CD4-positive, alpha-beta T cell treated with Interleukin-4 for 4 hours (primary cell): ENCODE results near the gene ARG2.

Experiments used
- DNase-seq: peaks from one replicate; pipeline ENCODE4 v3.0.0-alpha.2; 2020

Gene ARG2

DNA sequence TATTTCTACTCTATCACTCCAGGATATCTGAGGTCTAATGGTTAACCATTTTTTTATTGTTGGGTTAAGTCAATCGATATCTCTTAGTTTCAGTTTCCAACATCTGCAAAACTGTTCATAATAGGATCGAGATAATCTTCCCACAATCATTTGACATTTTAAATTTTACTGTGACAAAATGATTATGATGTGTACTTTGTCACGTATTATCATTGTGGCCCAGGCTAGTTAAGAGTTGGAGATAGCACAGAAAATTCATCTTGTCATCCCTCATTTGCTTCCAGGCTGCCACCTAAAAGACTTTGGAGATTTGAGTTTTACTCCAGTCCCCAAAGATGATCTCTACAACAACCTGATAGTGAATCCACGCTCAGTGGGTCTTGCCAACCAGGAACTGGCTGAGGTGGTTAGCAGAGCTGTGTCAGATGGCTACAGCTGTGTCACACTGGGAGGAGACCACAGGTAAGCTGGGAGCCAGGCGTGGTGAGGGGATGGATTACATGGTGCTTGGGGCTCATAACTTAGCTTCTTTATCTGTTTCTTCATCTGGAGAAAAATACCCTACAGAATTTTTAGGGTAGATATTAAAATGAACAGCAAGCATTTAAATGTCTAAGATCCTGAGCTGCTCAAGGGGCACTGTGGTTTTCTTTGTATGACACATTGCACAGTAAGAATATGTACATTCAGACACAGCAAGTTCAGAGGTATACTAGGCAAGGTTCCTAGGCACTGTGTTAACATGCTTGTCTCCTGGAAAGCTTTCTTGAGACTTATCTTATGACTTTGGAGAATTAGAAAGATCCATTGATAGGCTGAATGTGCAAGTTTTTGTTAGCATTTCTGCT lies 22.4 kb downstream of the ARG2 start:
- no peak for DNase-seq

DNA sequence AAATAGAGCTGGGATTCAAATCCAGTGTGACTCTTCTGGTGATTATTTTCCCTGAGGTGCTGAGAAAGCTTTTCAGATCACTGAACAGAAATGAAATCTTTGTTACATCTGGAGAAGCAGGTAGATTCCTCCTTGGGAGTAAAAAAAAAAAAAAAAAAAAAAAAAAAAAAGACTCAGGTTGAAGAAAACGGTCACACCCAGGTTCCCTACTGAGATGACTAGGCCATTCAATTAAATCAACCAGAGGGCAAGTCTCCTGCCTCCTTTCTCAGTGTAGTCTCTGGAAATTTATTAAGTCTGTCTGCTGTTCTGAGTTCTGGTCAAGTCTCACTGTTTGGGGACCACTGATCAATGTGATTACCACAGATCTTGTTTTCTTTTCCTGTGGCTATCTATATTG lies 24.0 kb downstream of the ARG2 start:
- no peak for DNase-seq

- no peak for DNase-seq
These were observed 24.7 kb downstream of the ARG2 start for GRCh38 chr14:67644428-67644827.

GRCh38 chr14:67645414-67645813 lies 25.7 kb downstream of the ARG2 start:
- no peak for DNase-seq

DNA sequence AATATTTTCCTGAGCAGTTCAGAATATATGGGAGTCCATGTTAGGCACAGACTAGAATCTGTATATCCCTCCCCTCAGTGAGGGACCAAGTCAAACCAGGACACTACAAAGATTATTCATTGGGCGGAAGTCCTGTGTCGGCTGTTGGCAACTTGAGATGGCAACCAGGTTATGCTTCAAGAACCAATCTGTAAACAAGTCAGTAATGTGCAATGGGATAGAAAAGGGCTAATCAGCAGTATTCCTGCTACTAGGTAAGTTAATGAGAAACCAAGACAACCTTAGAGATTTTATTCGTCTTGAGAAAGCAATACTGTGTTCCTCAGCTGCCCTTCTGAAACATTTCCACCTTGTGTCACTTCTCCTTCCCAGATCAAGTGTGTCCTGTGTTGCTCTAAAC lies 26.4 kb downstream of the ARG2 start:
- DNase-seq, result no peak

DNA sequence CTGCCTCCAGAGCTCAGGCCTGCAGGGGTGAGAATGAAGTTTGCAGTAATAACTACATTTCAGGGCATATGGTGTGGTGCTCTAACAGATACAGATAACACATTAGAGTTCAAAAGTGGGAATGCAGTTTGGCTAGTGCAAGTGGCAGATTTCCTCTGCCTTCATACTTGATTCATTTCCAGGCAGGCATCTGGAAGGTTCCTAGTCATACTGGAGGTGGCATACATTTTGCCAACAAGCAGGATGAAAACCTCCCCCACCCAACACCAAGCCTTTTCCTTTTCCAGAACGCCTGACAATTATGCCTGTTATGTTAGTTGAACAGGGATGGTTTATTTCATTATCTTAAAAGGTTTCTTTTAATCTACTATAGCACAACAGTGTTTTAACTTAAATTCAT lies 30.4 kb downstream of the ARG2 start:
- no peak for DNase-seq

- DNase-seq, result no peak
These were observed 31.0 kb downstream of the ARG2 start for GRCh38 chr14:67650694-67651093.

DNA sequence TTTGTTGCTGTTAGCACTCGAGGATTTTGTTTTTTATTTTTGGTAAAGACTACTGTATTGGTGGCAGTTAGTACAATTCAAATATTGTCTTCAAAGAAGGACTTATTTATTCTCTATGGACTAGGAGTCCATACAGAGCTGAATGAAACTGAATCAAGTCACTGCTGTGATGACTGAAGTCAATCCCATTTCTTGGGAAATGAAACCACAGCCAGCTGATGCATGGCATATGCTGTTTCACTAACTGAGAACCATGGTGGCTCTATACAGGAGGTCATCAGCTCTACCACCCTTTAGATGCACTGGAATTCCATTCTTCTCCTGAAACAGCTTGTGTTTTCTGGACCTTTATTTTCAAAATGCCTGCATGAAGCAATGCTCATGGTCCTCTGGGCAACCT lies 32.5 kb downstream of the ARG2 start:
- DNase-seq, result no peak

GRCh38 chr14:67653651-67654280 lies 34.0 kb downstream of the ARG2 start:
- no peak for DNase-seq

DNA sequence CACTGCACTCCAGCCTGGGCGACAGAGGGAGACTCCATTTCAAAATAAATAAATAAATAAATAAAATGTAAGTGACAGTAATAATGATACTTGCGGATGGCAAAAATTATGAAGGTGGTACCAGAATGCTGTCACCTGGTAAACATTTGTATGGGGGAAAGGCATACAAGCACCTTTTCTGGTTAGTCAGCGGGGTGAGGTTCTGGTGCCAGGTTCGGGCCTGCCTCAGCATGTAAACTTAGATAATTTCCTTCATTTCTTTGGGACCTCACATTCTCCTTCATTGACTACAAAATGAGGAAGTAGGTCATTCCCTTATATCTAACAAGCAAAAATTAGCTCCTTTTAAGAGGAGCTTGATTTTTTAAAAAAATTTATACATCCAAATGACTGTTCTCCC lies 43.9 kb downstream of the ARG2 start:
- DNase-seq, result no peak

DNA sequence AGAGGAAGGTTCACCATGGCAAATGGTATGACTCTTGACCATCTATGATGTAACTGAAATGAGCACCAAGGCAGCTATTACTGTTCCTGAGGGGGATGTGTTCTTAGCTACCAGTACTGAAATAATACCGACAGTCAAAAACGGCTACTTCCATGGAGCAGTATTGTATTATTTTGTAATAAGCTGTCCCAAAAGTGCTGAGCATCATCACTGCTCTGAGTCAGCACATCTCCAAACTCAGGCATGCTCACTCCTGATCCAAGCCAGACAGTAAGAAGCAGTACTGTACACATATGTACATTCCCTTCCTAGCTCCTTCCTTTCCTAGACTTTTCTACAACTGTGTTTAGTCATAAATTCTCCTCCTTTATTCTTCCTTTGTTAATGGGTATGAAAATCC lies 46.1 kb downstream of the ARG2 start:
- no peak for DNase-seq

GRCh38 chr14:67666750-67667449 lies 47.2 kb downstream of the ARG2 start:
- DNase-seq, result peak; percentile 60

GRCh38 chr14:67668559-67668958 lies 48.8 kb downstream of the ARG2 start:
- peak; percentile 46 for DNase-seq

DNA sequence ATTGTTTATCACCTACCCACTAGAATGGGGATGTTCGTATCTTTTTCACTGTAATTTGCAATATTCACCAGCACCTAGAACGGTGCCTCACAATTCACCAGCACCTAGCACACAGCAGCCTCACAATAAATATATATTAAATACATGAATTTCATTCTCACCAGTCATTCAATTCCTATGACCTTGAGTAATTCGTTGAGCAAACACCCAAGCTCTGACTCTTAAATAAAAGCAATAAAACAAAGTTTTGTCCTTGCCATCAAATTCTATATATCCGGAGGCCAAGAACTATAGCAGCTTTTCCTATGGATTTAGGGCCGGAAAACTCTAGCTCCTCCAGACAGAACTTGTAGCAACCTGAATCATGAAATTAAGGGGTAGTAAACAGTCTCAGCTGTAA lies 53.7 kb downstream of the ARG2 start:
- no peak for DNase-seq

DNA sequence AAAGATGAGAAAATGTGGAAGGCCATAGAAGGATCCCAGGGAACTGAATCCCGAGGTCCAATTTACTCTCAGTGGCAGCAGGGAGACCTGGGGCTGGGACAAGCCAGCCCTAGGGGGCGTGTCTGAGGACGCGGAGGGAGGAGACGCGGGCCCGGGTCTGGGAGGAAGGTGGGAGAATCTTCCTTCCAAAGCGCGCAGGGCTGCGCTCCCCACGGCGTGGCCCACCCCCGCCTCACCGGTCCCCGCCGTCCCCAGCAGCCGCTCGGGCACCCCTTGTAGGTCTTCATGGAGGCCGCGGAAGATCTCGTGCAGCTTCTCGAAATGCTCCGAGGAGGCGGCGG lies 54.4 kb downstream of the ARG2 start:
- DNase-seq, result peak; percentile 45

GRCh38 chr14:67674480-67675218 lies 54.9 kb downstream of the ARG2 start, which contains the start of gene VTI1B:
VTI1B (minus strand) TSS chr14:67674632; CDS start chr14:67674489, 143 bp downstream.
- peak; percentile 64 for DNase-seq

- no peak for DNase-seq
These were observed 55.5 kb downstream of the ARG2 start for GRCh38 chr14:67675219-67675582.

GRCh38 chr14:67679006-67679405 lies 59.3 kb downstream of the ARG2 start:
- no peak for DNase-seq

GRCh38 chr14:67680121-67680602 lies 60.4 kb downstream of the ARG2 start:
- DNase-seq, result peak; percentile 33

- no peak for DNase-seq
These were observed 61.2 kb downstream of the ARG2 start for GRCh38 chr14:67680941-67681340.

DNA sequence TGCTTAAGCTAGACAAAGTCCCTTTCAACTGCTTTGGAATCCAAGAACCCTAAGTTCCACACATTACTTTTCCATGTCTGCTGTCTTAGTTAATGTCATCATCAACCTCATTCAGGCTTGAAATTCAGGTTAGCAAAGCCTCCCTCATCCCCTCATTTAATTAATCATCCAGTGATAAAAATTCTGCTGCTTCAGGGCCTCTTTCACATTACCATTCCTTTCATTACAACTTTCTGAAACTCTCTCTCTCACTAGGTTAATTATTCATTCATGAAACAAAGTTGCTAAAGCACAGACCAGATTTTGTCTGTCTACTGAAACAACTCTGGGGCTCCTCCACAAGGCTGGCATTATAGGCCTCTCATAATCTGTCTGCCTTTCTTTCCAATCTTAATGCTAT lies 64.1 kb downstream of the ARG2 start:
- no peak for DNase-seq

GRCh38 chr14:67690011-67690410 lies 70.3 kb downstream of the ARG2 start:
- DNase-seq, result no peak

DNA sequence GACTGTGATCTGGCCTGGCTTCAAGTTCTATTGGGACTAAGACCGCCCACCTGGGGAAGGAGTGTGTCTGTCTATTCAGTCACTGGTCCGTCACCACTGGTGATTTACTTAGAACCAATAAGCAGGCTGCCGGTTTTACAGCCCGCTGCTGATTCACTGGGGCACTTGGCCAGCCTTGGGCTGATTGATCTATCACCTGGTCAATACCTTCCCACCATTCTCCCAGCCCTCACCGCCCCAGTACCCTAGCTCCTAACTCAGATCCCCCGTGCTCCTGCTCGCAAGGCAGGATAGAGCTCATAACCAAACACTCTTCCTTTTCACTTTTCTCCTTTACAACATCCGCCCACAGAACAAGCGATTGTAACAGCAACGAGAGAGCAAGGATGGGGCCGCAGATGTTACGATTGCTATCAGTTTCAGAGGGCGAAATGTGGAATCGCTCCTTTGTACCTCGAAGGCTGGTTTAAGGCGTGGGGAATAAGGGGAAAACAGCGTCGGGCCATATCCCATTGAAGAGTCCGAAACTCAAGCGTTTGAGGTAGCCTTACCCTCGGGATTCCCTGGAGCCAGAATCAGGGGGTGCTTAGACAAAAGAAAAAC lies 75.2 kb downstream of the ARG2 start:
- peak; percentile 71 for DNase-seq
